Heart left ventricle (tissue), 16 donors: ENCODE data around the gene AKAP6. TPM values are rescaled to one million over a fixed set of nuclear protein-coding genes. Genes with fewer than 3 reads are reported as not detected.

ENCODE experiments used
- ATAC-seq, 4 donors: fragments of 200-7000 bp; cut with Tn5 transposase; one replicate each; pipeline ENCODE4 v1.9.1; 2020 to 2022; ENCODE audit warnings: moderate library complexity in 4 of 4, mild to moderate bottlenecking in 3 of 4, moderate number of reproducible peaks in 1 of 4
- DNase-seq, 5 donors: peaks; one replicate each; pipeline ENCODE4 v3.0.0-alpha.2; 2020
- H3K27ac ChIP-seq, 12 donors: fragments of 200-600 bp; sonication (generic) in 4 of 12; one replicate each; pipeline versions ENCODE4 v1.5.0 to v1.8.0; 2016 to 2022; ENCODE audit warnings: mild to moderate bottlenecking in 2 of 12
- H3K27me3 ChIP-seq, 9 donors: fragments of 200-600 bp; sonication (generic) in 2 of 9; one replicate each; pipeline versions ENCODE4 v1.5.1 to v1.8.0; 2016 to 2022; ENCODE audit warnings: mild to moderate bottlenecking in 3 of 9
- H3K36me3 ChIP-seq, 9 donors: fragments of 200-600 bp; sonication (generic) in 2 of 9; one replicate each; pipeline versions ENCODE4 v1.5.0 to v1.8.0; 2018 to 2022; ENCODE audit warnings: mild to moderate bottlenecking in 2 of 9
- H3K4me1 ChIP-seq, 12 donors: fragments of 200-600 bp; sonication (generic) in 4 of 12; one replicate each; pipeline versions ENCODE4 v1.5.0 to v1.8.0; 2016 to 2022; ENCODE audit warnings: mild to moderate bottlenecking in 3 of 12
- H3K4me3 ChIP-seq, 12 donors: fragments of 200-600 bp; sonication (generic) in 4 of 12; one replicate each; pipeline versions ENCODE4 v1.5.0 to v1.8.0; 2017 to 2022; ENCODE audit warnings: mild to moderate bottlenecking in 9 of 12, moderate library complexity in 4 of 12
- H3K9me3 ChIP-seq, 12 donors: fragments of 200-600 bp; sonication (generic) in 4 of 12; one replicate each; pipeline versions ENCODE4 v1.5.0 to v1.8.0; 2016 to 2022; ENCODE audit warnings: mild to moderate bottlenecking in 1 of 12
- POLR2A ChIP-seq, 2 donors: fragments of 450-650 bp; IDR thresholded peaks; one replicate each; pipeline ENCODE4 v1.6.1; 2017; ENCODE audit warnings: antibody characterized with exemption in 2 of 2, mild to moderate bottlenecking in 2 of 2, moderate library complexity in 2 of 2
- WGBS, 4 donors: extraction: QIAGEN DNeasy Blood & Tissue Kit in 2 of 4; methylation state at CpG; one replicate each; pipeline versions ENCODE4 v1.1.5 to v1.1.7; 2013 to 2018; 5-methylcytosine and 5-hydroxymethylcytosine counted together
- intact Hi-C, 10 donors: fragments of 100-400 bp; cut with DNase I; formaldehyde crosslinking; loops; one replicate each; pipeline versions ENCODE4 v1.11.1 to v1.14.2; 2022
- polyA plus RNA-seq, 2 donors: library from polyadenylated mRNA; stranded (reverse); fragments of 200-250 nt; gene quantifications; one replicate each; pipeline ENCODE4 v1.2.3, GENCODE V29; 2013
- total RNA-seq, 9 donors: library from RNA; depleted of rRNA in 2 of 9; stranded (reverse); fragments of >200 nt in 2 of 9; fragmentation: NEBNext Ultra II Directional in 3 of 9; extraction: Animal tissue kit (Norgen Biotek cat#: 25700) in 3 of 9; gene quantifications; one replicate each; pipeline versions ENCODE4 v1.1.0 to v1.2.4, GENCODE V29; 2016 to 2023
- TF ChIP-seq, protein P1 (sequence below), 12 donors: fragments of 200-600 bp; sonication (generic) in 4 of 12; IDR thresholded peaks; one replicate each; pipeline versions ENCODE4 v1.5.0 to v1.8.0; 2018 to 2022; ENCODE audit warnings: antibody characterized with exemption in 12 of 12, mild to moderate bottlenecking in 5 of 12
- donor health status: ischemic (EF 13 %, LVEDD 7.1; RV severe dilation, severe dysfunction).
- donor health status: healthy with polysubstance abuse.
- donor health status: DM: no; HTN: yes; CAD: no.
- donor health status: DM: no; HTN: no; CAD: no.
- donor health status: ischemic (EF 25% LVEDD 6.9; RV normal size, moderate dysfunction).
- donor health status: ischemic (EF 25% LVEDD 5.7; RV mildly dilated, moderate dysfunction).
- donor health status: healthy.
- donor health status: DM: yes; HTN: yes; CAD: no.
- donor health status: ischemic (EF 35%, LVEDD 5.7; RV mildly dilated, moderate dysfunction).
- donor health status: nonischemic (EF 11% LVEDD 7.7; RV severe dilation, severe dysfunction).
- donor health status: DM: yes; HTN: yes; CAD: no.
- donor health status: PGD.
- donor health status: ischemic (EF 29% LVEDD 5.4; RV normal size, mild dysfunction).
- donor health status: nonischemic (EF 23%, LVEDD 6.1; RV moderate dilation, normal function).

Gene AKAP6
- total and polyA plus RNA-seq, 11 donors = 20.4 to 303 (median 206) TPM

DNA sequence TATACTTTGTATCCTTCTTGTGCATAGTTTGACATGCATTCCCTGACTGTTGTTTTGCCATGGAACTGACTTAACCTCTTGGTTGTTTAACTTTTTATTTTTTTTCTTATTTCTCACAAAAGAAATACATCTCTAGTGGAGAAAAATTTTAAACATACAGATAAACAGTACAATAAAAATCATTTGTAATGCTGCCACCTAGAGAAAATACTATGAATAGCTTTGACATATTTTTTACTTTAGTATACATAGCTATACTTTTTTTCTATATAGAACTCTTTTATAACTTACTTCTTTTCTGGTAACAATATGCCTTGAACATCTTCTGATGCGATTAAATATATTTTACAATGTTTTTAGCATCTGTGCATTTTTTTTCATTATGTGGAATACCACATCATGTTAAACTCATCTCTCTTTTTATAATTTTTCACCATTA, 184.5 kb downstream of the AKAP6 start:
- Histone ChIP-seq H3K4me3 (no peak overlapping the region), H3K27ac (peak overlapping the region in 7 of 12 donors; percentile 36 to 89 (median 76)), H3K4me1 (peaks cover 0 to 59% (median 21%) of the 10 kb centered on the region in 12 donors), H3K27me3 (no peaks in the 10 kb centered on the region), H3K36me3 (no peaks in the 10 kb centered on the region), H3K9me3 (no peaks in the 10 kb centered on the region)
- DNase-seq (no peak), ATAC-seq (no peak)
- intact Hi-C loops = loop anchor here in 2 of 10 donors (5.0 to 10.0 kb wide), 2 partner anchors 41 to 89 kb away; no protein-coding TSS in a partner anchor
- 56 to 63% (median 60%) methylated on average over 1 of the region's 1 CpG for WGBS, 4 donors
- no peak for TF ChIP-seq POLR2A (IDR thresholded peaks at IDR 0.05)
- TF ChIP-seq, protein P1, sequence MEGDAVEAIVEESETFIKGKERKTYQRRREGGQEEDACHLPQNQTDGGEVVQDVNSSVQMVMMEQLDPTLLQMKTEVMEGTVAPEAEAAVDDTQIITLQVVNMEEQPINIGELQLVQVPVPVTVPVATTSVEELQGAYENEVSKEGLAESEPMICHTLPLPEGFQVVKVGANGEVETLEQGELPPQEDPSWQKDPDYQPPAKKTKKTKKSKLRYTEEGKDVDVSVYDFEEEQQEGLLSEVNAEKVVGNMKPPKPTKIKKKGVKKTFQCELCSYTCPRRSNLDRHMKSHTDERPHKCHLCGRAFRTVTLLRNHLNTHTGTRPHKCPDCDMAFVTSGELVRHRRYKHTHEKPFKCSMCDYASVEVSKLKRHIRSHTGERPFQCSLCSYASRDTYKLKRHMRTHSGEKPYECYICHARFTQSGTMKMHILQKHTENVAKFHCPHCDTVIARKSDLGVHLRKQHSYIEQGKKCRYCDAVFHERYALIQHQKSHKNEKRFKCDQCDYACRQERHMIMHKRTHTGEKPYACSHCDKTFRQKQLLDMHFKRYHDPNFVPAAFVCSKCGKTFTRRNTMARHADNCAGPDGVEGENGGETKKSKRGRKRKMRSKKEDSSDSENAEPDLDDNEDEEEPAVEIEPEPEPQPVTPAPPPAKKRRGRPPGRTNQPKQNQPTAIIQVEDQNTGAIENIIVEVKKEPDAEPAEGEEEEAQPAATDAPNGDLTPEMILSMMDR (IDR thresholded peaks at IDR 0.05) = peak; percentile 22 to 56 (median 40)

DNA sequence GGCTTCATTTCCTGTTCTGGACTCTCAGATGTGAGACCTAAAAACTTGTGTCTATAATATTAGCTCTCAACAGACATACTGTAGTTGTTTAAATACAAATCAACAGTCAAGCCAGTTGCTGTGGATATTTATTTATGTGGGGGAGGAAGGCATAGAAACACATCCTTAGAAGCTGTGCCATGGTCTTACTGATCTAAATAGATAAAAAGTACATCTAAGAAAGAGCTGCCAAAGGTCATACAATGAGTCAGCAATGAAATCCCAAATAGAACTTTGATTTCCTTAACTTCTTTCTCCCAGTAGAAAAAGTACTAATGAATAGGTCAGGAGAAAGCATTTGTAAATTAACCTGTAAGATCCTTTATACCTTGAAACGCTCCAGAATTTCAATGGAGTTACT, 185.1 kb downstream of the AKAP6 start:
- no peaks in the 10 kb centered on the region for H3K27me3 ChIP-seq
- 0 to 53% (median 17%) methylated on average over 1 of the region's 1 CpG for WGBS, 4 donors
- DNase-seq (no peak), ATAC-seq (no peak)
- no peak overlapping the region for H3K4me3 ChIP-seq
- no peaks in the 10 kb centered on the region for H3K36me3 ChIP-seq
- peak overlapping the region in 10 of 12 donors; percentile 4 to 80 (median 42) for H3K27ac ChIP-seq
- intact Hi-C loops = loop anchor here in 2 of 10 donors (5.0 to 10.0 kb wide), 2 partner anchors 42 to 89 kb away; no protein-coding TSS in a partner anchor
- no peaks in the 10 kb centered on the region for H3K9me3 ChIP-seq
- TF ChIP-seq, protein P1 (IDR thresholded peaks at IDR 0.05) = no peak
- TF ChIP-seq POLR2A (IDR thresholded peaks at IDR 0.05) = no peak
- peaks cover 0 to 56% (median 20%) of the 10 kb centered on the region in 12 donors for H3K4me1 ChIP-seq

DNA sequence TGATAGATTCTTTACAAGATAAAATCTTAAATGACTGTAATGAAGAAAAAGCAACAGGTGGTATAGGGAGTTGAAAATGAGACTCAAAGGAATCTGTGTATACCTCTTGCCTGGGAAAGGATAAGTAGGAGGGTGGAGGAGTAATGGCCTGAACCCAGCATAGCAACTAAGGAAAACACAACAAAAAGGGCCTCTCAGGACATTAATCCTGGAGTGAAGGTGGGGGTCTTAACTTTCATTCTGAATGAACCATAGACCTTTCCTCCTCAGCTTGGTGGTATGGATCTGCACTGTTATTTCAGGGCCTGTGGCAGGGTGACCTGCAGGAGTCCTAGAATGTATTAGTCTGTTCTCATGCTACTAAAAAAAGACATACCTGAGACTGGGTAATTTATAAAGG, 185.6 kb downstream of the AKAP6 start:
- peak overlapping the region in 10 of 12 donors; percentile 4 to 80 (median 42) for H3K27ac ChIP-seq
- ATAC-seq (no peak), DNase-seq (no peak)
- TF ChIP-seq POLR2A (IDR thresholded peaks at IDR 0.05) = no peak
- TF ChIP-seq, protein P1 (IDR thresholded peaks at IDR 0.05) = no peak
- no peaks in the 10 kb centered on the region for H3K36me3 ChIP-seq
- H3K27me3 ChIP-seq = no peaks in the 10 kb centered on the region
- intact Hi-C loops = loop anchor here in 2 of 10 donors (5.0 to 10.0 kb wide), 2 partner anchors 42 to 90 kb away; no protein-coding TSS in a partner anchor
- H3K4me1 ChIP-seq = peaks cover 0 to 51% (median 18%) of the 10 kb centered on the region in 12 donors
- H3K4me3 ChIP-seq = no peak overlapping the region
- H3K9me3 ChIP-seq = no peaks in the 10 kb centered on the region

DNA sequence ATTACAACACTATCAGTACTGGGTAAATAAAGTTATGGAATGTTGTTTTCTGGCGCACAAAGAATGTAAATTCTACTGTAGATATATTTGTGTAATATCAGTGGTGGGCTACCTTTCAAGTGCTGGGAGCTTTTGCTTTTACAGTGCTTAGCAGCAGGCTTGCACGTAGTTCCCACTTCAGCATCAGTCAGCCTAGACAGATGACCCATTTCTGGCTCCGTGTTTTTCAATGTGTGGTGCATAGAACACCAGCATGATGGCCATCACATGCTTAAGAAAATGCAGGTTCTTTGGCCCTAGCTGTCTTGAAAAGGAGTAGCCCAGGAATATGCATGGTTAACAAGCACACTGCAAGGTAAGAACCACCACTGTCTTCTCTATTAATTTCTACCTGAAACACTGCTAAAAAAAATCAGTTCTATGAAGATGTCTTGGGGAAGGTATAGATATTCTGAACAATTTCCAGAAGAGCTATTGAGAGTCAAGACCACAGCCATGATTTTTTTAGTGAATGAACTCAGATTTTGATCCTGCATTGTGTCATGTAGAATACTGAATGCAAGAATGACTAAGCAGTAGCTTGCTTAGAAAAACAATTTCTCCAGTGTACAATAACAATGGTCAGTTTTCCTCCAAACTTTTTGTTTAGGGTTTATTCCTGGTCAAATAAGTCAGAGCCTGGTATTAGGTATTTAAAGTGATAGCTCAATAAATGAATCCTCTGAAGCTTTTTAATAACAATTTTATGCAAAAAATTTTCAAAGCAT, 195.7 kb downstream of the AKAP6 start:
- DNase-seq = no peak
- no peaks in the 10 kb centered on the region for H3K27me3 ChIP-seq
- 57 to 69% (median 61%) methylated on average over 3 of the region's 3 CpGs for WGBS, 4 donors
- no peak overlapping the region for H3K4me3 ChIP-seq
- H3K27ac ChIP-seq = peak overlapping the region in 2 of 12 donors; percentile 18 to 37
- TF ChIP-seq, protein P1 (IDR thresholded peaks at IDR 0.05) = no peak
- no peak for TF ChIP-seq POLR2A (IDR thresholded peaks at IDR 0.05)
- H3K4me1 ChIP-seq = peaks cover 0 to 16% (median 2%) of the 10 kb centered on the region in 12 donors
- H3K36me3 ChIP-seq = peaks cover 0 to 9% (median 0%) of the 10 kb centered on the region in 9 donors
- H3K9me3 ChIP-seq = no peaks in the 10 kb centered on the region
- intact Hi-C loops = no loop called here
- peak in 3 of 4 donors; percentile 24 to 42 (median 36) for ATAC-seq
